Liver (tissue), 9 donors: Measurements from ENCODE around the gene CLEC3B. TPM values are rescaled to one million over a fixed set of nuclear protein-coding genes. Genes with fewer than 3 reads are reported as not detected.
A peak's percentile ranks its signal among the peaks of the same experiment; 100 is the strongest.

Experiments used
- DNase-seq: peaks from one replicate; pipeline ENCODE4 v3.0.0-alpha.2; 2017; ENCODE audit warnings: low spot score
- H3K27ac ChIP-seq, 2 donors: one replicate each; pipeline ENCODE4 v1.7.0; 2013; ENCODE audit warnings: inconsistent platforms in 2 of 2, low read length in 2 of 2, control low read depth in 1 of 2, low read depth in 1 of 2, mild to moderate bottlenecking in 1 of 2
- H3K27me3 ChIP-seq, 4 donors: one replicate each; pipeline versions ENCODE4 v1.6.1 to v1.7.0; 2013; ENCODE audit warnings: low read length in 3 of 4, inconsistent platforms in 1 of 4, mild to moderate bottlenecking in 1 of 4, moderate library complexity in 1 of 4; ENCODE audit not compliant: control insufficient read depth in 4 of 4, insufficient read depth in 4 of 4
- H3K36me3 ChIP-seq, 4 donors: one replicate each; pipeline versions ENCODE4 v1.6.1 to v1.7.0; 2013; ENCODE audit warnings: low read length in 3 of 4, mild to moderate bottlenecking in 3 of 4, low read depth in 1 of 4, moderate library complexity in 1 of 4; ENCODE audit not compliant: control insufficient read depth in 4 of 4, insufficient read depth in 3 of 4
- H3K4me1 ChIP-seq, 4 donors: one replicate each; pipeline versions ENCODE4 v1.6.1 to v1.7.0; 2013; ENCODE audit warnings: low read length in 3 of 4, mild to moderate bottlenecking in 3 of 4, moderate library complexity in 1 of 4; ENCODE audit not compliant: control insufficient read depth in 4 of 4, insufficient read depth in 4 of 4
- H3K4me3 ChIP-seq, 3 donors: one replicate each; pipeline versions ENCODE4 v1.6.1 to v1.7.0; 2013; ENCODE audit warnings: low read length in 3 of 3, control low read depth in 1 of 3, low read depth in 1 of 3, mild to moderate bottlenecking in 1 of 3
- H3K9ac ChIP-seq, 2 donors: one replicate each; pipeline ENCODE4 v1.7.0; 2013; ENCODE audit warnings: low read length in 2 of 2, mild to moderate bottlenecking in 2 of 2, moderate library complexity in 2 of 2, control low read depth in 1 of 2, low read depth in 1 of 2
- H3K9me3 ChIP-seq, 4 donors: one replicate each; pipeline versions ENCODE4 v1.6.1 to v1.7.0; 2013; ENCODE audit warnings: low read length in 3 of 4; ENCODE audit not compliant: control insufficient read depth in 4 of 4
- EGR1 ChIP-seq, 2 donors: IDR thresholded peaks; 2 replicates each; pipeline ENCODE4 v1.6.1; 2016 to 2018; ENCODE audit warnings: antibody characterized with exemption in 2 of 2, low read depth in 2 of 2
- FOXA1 ChIP-seq: IDR thresholded peaks from 2 replicates; pipeline ENCODE4 v1.6.1; 2016; ENCODE audit warnings: antibody characterized with exemption
- FOXA2 ChIP-seq: IDR thresholded peaks from 2 replicates; pipeline ENCODE4 v1.6.1; 2016; ENCODE audit warnings: antibody characterized with exemption
- GABPA ChIP-seq, 2 donors: IDR thresholded peaks in 1 of 2; conservative IDR thresholded peaks in 1 of 2; 2 replicates each; pipeline ENCODE4 v1.6.1; 2016; ENCODE audit warnings: antibody characterized with exemption in 2 of 2, mild to moderate bottlenecking in 1 of 2, moderate library complexity in 1 of 2
- HNF4A ChIP-seq, 2 donors: conservative IDR thresholded peaks; 2 replicates each; pipeline ENCODE4 v1.6.1; 2016; ENCODE audit warnings: antibody characterized with exemption in 2 of 2, mild to moderate bottlenecking in 2 of 2
- HNF4G ChIP-seq: IDR thresholded peaks from 2 replicates; pipeline ENCODE4 v1.6.1; 2016; ENCODE audit warnings: antibody characterized with exemption
- JUND ChIP-seq, 2 donors: IDR thresholded peaks; 2 replicates each; pipeline ENCODE4 v1.6.1; 2016; ENCODE audit warnings: antibody characterized with exemption in 2 of 2
- NR2F2 ChIP-seq: IDR thresholded peaks from 2 replicates; pipeline ENCODE4 v1.6.1; 2016; ENCODE audit warnings: antibody characterized with exemption
- RAD21 ChIP-seq, 2 donors: IDR thresholded peaks; 2 replicates each; pipeline ENCODE4 v1.6.1; 2016; ENCODE audit warnings: antibody characterized with exemption in 2 of 2, mild to moderate bottlenecking in 2 of 2
- RXRA ChIP-seq, 2 donors: IDR thresholded peaks; 2 replicates each; pipeline ENCODE4 v1.6.1; 2017 to 2018; ENCODE audit warnings: antibody characterized with exemption in 2 of 2, mild to moderate bottlenecking in 1 of 2
- SP1 ChIP-seq: IDR thresholded peaks from 2 replicates; pipeline ENCODE4 v1.6.1; 2018; ENCODE audit warnings: antibody characterized with exemption, mild to moderate bottlenecking
- TAF1 ChIP-seq: conservative IDR thresholded peaks from 2 replicates; pipeline ENCODE4 v1.6.1; 2016; ENCODE audit warnings: antibody characterized with exemption, mild to moderate bottlenecking
- YY1 ChIP-seq: IDR thresholded peaks from 2 replicates; pipeline ENCODE4 v1.6.1; 2016; ENCODE audit warnings: antibody characterized with exemption, mild to moderate bottlenecking
- WGBS: extraction: QIAGEN DNeasy Blood & Tissue Kit; methylation state at CpG from one replicate; pipeline ENCODE4 v1.1.7; 2013; 5-methylcytosine and 5-hydroxymethylcytosine counted together
- polyA plus RNA-seq, 2 donors: library from polyadenylated mRNA; stranded (reverse) in 1 of 2; unstranded in 1 of 2; fragments of 200-250 nt in 1 of 2; fragments of >200 nt in 1 of 2; fragmentation: Nextera tagmentation in 1 of 2; extraction: Ambion mirVana in 1 of 2; gene quantifications; one replicate each; pipeline versions ENCODE4 v1.2.1 to v1.2.3, GENCODE V29; 2013 to 2015
- total RNA-seq, 2 donors: library from RNA; depleted of rRNA; stranded (reverse); fragments of >200 nt; gene quantifications; one replicate each; pipeline ENCODE4 v1.2.3, GENCODE V29; 2014
- TF ChIP-seq, protein P1 (sequence below): fragments of 150-350 bp; IDR thresholded peaks from 2 replicates; pipeline ENCODE4 v1.5.1; 2017; ENCODE audit warnings: improper control_type of control experiment, low read depth, low read length; ENCODE audit not compliant: missing input control
- TF ChIP-seq, protein P2 (sequence below): IDR thresholded peaks from 2 replicates; pipeline ENCODE4 v1.6.1; 2016; ENCODE audit warnings: antibody characterized with exemption
- TF ChIP-seq, protein P3 (sequence below): IDR thresholded peaks from 2 replicates; pipeline ENCODE4 v1.6.1; 2016; ENCODE audit warnings: antibody characterized with exemption, mild to moderate bottlenecking
- TF ChIP-seq, protein P4 (sequence below): IDR thresholded peaks from 2 replicates; pipeline ENCODE4 v1.6.1; 2016; ENCODE audit warnings: antibody characterized with exemption
- TF ChIP-seq, protein P5 (sequence below): IDR thresholded peaks from 2 replicates; pipeline ENCODE4 v1.6.1; 2016; ENCODE audit warnings: antibody characterized with exemption
- donor health status: healthy.
- donor health status: healthy.
- donor health status: healthy.
- donor health status: healthy.
- donor health status: healthy.

Gene CLEC3B
- total and polyA plus RNA-seq, 4 donors: 7.7 to 28.8 (median 13.0) TPM

DNA sequence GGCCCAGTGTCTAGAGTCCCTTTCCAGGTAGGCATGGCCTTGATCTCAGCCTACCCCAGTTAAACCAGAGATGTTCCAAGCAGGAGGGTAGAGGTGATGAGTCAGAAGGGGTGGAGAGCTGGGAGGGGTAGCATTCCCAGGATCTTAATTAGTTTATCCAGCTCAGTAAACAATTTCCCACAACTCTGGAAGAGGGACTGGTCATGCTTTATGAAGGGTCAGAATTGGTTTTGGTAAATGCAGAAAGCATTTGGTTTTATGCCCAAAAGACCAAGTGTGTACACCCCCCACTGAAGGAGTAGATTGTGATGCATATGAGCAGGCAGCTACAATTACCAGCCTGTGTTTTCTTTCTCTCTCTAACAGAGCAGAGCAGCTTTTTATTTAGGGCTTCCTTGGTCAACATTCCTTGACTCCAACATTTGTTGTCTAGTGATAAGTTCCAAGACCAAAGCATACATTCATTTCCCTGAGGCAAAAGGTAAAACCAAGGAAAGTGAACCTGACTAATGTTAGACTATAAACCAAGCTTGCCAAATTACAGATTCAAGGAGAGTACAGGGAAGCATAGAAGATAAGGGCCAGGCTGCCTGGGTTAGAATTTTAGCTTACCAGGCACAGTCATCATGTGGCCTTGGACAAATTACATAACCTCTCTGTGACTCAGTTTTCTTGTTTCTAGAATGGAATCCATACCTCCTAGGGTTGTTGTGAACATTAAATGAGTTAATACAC, 32.5 kb upstream of the CLEC3B start:
- TF ChIP-seq GABPA (IDR thresholded peaks at IDR 0.05 in 1 of 2, conservative IDR thresholded peaks at IDR 0.05 in 1 of 2) (no peak), FOXA2 (no peak), FOXA1 (no peak), TAF1 (no peak), SP1 (no peak), NR2F2 (no peak), HNF4A (conservative IDR thresholded peaks at IDR 0.05) (no peak), EGR1 (IDR thresholded peaks at IDR 0.05; ENCODE audit: low read depth in 2 of 2) (no peak)
- TF ChIP-seq, protein P1, sequence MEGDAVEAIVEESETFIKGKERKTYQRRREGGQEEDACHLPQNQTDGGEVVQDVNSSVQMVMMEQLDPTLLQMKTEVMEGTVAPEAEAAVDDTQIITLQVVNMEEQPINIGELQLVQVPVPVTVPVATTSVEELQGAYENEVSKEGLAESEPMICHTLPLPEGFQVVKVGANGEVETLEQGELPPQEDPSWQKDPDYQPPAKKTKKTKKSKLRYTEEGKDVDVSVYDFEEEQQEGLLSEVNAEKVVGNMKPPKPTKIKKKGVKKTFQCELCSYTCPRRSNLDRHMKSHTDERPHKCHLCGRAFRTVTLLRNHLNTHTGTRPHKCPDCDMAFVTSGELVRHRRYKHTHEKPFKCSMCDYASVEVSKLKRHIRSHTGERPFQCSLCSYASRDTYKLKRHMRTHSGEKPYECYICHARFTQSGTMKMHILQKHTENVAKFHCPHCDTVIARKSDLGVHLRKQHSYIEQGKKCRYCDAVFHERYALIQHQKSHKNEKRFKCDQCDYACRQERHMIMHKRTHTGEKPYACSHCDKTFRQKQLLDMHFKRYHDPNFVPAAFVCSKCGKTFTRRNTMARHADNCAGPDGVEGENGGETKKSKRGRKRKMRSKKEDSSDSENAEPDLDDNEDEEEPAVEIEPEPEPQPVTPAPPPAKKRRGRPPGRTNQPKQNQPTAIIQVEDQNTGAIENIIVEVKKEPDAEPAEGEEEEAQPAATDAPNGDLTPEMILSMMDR: no peak
- TF ChIP-seq, protein P2, sequence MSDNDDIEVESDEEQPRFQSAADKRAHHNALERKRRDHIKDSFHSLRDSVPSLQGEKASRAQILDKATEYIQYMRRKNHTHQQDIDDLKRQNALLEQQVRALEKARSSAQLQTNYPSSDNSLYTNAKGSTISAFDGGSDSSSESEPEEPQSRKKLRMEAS: no peak
- no peak for DNase-seq
- H3K4me3 ChIP-seq: no peak overlapping the region
- no peaks in the 10 kb centered on the region for H3K27me3 ChIP-seq
- no peak overlapping the region for H3K27ac ChIP-seq
- peaks cover 4 to 38% (median 16%) of the 10 kb centered on the region in 4 donors for H3K36me3 ChIP-seq
- H3K4me1 ChIP-seq: peaks cover 10 to 25% (median 24%) of the 10 kb centered on the region in 4 donors
- H3K9ac ChIP-seq: no peak overlapping the region
- no peaks in the 10 kb centered on the region for H3K9me3 ChIP-seq

DNA sequence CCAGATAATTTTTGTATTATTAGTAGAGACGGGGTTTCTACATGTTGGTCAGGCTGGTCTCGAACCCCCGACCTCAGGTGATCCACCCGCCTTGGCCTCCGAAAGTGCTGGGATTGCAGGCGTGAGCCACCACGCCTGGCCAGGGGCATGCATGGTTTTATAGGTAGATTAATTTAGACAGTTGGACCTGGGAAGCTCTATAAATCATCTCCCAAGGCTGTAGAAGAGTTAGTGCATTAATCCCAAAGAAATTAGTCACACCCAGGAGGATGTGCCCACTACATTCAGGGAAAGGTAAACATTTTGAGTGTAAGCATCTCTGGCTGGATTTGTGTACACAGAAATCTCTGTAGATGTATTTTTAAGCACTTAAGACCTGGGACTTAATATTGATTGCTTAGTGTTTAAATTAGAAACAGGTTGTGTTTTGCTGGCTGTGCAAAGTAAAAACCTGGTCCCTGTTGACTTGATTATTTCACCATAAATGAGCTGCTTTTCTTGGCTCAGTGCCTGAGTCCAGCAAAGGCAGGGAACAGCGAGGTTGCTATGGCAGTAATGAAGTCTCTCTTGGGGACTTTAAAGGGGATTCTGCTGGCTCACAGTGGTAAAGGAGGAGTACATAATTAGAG, 30.8 kb upstream of the CLEC3B start:
- WGBS: 76% methylated on average over 8 of the region's 8 CpGs
- Histone ChIP-seq H3K36me3 (peaks cover 8 to 33% (median 14%) of the 10 kb centered on the region in 4 donors), H3K4me1 (peaks cover 10 to 31% (median 24%) of the 10 kb centered on the region in 4 donors), H3K9me3 (no peaks in the 10 kb centered on the region), H3K4me3 (no peak overlapping the region), H3K27me3 (no peaks in the 10 kb centered on the region), H3K9ac (no peak overlapping the region), H3K27ac (peak overlapping the region; percentile 66 to 80)
- no peak for DNase-seq
- no peak for TF ChIP-seq RAD21 (IDR thresholded peaks at IDR 0.05)
- peak; percentile 39 for TF ChIP-seq SP1
- TF ChIP-seq, protein P1: no peak
- no peak for TF ChIP-seq EGR1 (IDR thresholded peaks at IDR 0.05; ENCODE audit: low read depth in 2 of 2)
- TF ChIP-seq NR2F2: no peak
- TF ChIP-seq, protein P3, sequence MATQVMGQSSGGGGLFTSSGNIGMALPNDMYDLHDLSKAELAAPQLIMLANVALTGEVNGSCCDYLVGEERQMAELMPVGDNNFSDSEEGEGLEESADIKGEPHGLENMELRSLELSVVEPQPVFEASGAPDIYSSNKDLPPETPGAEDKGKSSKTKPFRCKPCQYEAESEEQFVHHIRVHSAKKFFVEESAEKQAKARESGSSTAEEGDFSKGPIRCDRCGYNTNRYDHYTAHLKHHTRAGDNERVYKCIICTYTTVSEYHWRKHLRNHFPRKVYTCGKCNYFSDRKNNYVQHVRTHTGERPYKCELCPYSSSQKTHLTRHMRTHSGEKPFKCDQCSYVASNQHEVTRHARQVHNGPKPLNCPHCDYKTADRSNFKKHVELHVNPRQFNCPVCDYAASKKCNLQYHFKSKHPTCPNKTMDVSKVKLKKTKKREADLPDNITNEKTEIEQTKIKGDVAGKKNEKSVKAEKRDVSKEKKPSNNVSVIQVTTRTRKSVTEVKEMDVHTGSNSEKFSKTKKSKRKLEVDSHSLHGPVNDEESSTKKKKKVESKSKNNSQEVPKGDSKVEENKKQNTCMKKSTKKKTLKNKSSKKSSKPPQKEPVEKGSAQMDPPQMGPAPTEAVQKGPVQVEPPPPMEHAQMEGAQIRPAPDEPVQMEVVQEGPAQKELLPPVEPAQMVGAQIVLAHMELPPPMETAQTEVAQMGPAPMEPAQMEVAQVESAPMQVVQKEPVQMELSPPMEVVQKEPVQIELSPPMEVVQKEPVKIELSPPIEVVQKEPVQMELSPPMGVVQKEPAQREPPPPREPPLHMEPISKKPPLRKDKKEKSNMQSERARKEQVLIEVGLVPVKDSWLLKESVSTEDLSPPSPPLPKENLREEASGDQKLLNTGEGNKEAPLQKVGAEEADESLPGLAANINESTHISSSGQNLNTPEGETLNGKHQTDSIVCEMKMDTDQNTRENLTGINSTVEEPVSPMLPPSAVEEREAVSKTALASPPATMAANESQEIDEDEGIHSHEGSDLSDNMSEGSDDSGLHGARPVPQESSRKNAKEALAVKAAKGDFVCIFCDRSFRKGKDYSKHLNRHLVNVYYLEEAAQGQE: peak; percentile 28
- TF ChIP-seq FOXA1: peak; percentile 42
- no peak for TF ChIP-seq GABPA (IDR thresholded peaks at IDR 0.05 in 1 of 2, conservative IDR thresholded peaks at IDR 0.05 in 1 of 2)
- TF ChIP-seq, protein P4, sequence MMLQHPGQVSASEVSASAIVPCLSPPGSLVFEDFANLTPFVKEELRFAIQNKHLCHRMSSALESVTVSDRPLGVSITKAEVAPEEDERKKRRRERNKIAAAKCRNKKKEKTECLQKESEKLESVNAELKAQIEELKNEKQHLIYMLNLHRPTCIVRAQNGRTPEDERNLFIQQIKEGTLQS: no peak
- TF ChIP-seq TAF1: no peak
- no peak for TF ChIP-seq HNF4G
- peak; percentile 91 for TF ChIP-seq YY1
- TF ChIP-seq RXRA (IDR thresholded peaks at IDR 0.05): peak; percentile 6 to 59
- TF ChIP-seq JUND (IDR thresholded peaks at IDR 0.05): peak in 1 of 2 donors; percentile 56
- TF ChIP-seq FOXA2: peak; percentile 73
- peak; percentile 45 to 58 for TF ChIP-seq HNF4A (conservative IDR thresholded peaks at IDR 0.05)
- TF ChIP-seq, protein P2: no peak
- TF ChIP-seq, protein P5, sequence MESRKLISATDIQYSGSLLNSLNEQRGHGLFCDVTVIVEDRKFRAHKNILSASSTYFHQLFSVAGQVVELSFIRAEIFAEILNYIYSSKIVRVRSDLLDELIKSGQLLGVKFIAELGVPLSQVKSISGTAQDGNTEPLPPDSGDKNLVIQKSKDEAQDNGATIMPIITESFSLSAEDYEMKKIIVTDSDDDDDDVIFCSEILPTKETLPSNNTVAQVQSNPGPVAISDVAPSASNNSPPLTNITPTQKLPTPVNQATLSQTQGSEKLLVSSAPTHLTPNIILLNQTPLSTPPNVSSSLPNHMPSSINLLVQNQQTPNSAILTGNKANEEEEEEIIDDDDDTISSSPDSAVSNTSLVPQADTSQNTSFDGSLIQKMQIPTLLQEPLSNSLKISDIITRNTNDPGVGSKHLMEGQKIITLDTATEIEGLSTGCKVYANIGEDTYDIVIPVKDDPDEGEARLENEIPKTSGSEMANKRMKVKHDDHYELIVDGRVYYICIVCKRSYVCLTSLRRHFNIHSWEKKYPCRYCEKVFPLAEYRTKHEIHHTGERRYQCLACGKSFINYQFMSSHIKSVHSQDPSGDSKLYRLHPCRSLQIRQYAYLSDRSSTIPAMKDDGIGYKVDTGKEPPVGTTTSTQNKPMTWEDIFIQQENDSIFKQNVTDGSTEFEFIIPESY: peak; percentile 19
